GM23248 (cell line): ENCODE results near the gene LRMDA. TPM values are rescaled to one million over a fixed set of nuclear protein-coding genes. Genes with fewer than 3 reads are reported as not detected.

Experiments used
- DNase-seq: peaks from one replicate; pipeline ENCODE4 v3.0.0-alpha.2; 2015
- H2AFZ ChIP-seq: fragments of 200-600 bp; sonication (generic); 2 replicates; pipeline ENCODE4 v1.6.1; 2016; ENCODE audit warnings: antibody characterized with exemption
- H3F3A ChIP-seq: fragments of 200-600 bp; sonication (generic); 2 replicates; pipeline ENCODE4 v1.6.1; 2016; ENCODE audit warnings: mild to moderate bottlenecking, antibody characterized with exemption, mixed run types; ENCODE audit not compliant: insufficient read depth
- H3K27ac ChIP-seq: fragments of 200-600 bp; sonication (generic); 2 replicates; pipeline ENCODE4 v1.5.1; 2016; ENCODE audit warnings: mild to moderate bottlenecking
- H3K27me3 ChIP-seq: fragments of 200-600 bp; sonication (generic); replicated peaks from 2 replicates; pipeline ENCODE4 v1.6.1; 2016; ENCODE audit warnings: mild to moderate bottlenecking; ENCODE audit not compliant: insufficient read depth
- H3K36me3 ChIP-seq: fragments of 200-600 bp; sonication (generic); 2 replicates; pipeline ENCODE4 v1.6.1; 2016; ENCODE audit warnings: low read depth, mild to moderate bottlenecking
- H3K4me1 ChIP-seq: fragments of 200-600 bp; sonication (generic); 2 replicates; pipeline ENCODE4 v1.6.1; 2016; ENCODE audit warnings: mild to moderate bottlenecking; ENCODE audit not compliant: insufficient read depth
- H3K4me2 ChIP-seq: fragments of 200-600 bp; sonication (generic); one replicate; pipeline ENCODE4 v1.6.1; 2016; ENCODE audit warnings: mild to moderate bottlenecking; ENCODE audit not compliant: unreplicated experiment
- H3K4me3 ChIP-seq: fragments of 200-600 bp; sonication (generic); 2 replicates; pipeline ENCODE4 v1.5.1; 2016; ENCODE audit warnings: mild to moderate bottlenecking
- H3K79me2 ChIP-seq: fragments of 200-600 bp; sonication (generic); 2 replicates; pipeline ENCODE4 v1.6.1; 2016; ENCODE audit warnings: mild to moderate bottlenecking; ENCODE audit not compliant: insufficient read depth
- H3K9ac ChIP-seq: fragments of 200-600 bp; sonication (generic); 2 replicates; pipeline ENCODE4 v1.6.1; 2016; ENCODE audit warnings: mild to moderate bottlenecking
- H3K9me2 ChIP-seq: fragments of 200-600 bp; sonication (generic); 2 replicates; pipeline ENCODE4 v1.6.1; 2016; ENCODE audit warnings: mixed run types, mild to moderate bottlenecking, moderate library complexity; ENCODE audit not compliant: insufficient read depth
- H3K9me3 ChIP-seq: fragments of 200-600 bp; sonication (generic); one replicate; pipeline ENCODE4 v1.6.1; 2017; ENCODE audit warnings: low read depth
- H4K20me1 ChIP-seq: fragments of 200-600 bp; sonication (generic); 2 replicates; pipeline ENCODE4 v1.6.0; 2016; ENCODE audit not compliant: insufficient read depth
- EZH2 ChIP-seq: fragments of 200-600 bp; sonication (generic); IDR thresholded peaks from 2 replicates; pipeline ENCODE4 v1.6.1; 2018; ENCODE audit warnings: antibody characterized with exemption, mild to moderate bottlenecking; ENCODE audit not compliant: insufficient read depth, poor library complexity, severe bottlenecking
- EZH2phosphoT487 ChIP-seq: fragments of 200-600 bp; sonication (generic); IDR thresholded peaks from 2 replicates; pipeline ENCODE4 v1.6.1; 2018; ENCODE audit warnings: antibody characterized with exemption, moderate library complexity, mild to moderate bottlenecking, low read depth; ENCODE audit not compliant: insufficient read depth
- WGBS, 2 experiments: methylation state at CpG; one replicate each; pipeline ENCODE4 v1.1.6; 2015 to 2017; ENCODE audit warnings: low lambda C conversion rate in 2 of 2, low coverage in 1 of 2; ENCODE audit errors: missing lambda C conversion rate in 2 of 2; 5-methylcytosine and 5-hydroxymethylcytosine counted together
- in situ Hi-C: fragments of 300-500 bp; cut with MboI; formaldehyde crosslinking; loops from 2 replicates; pipeline ENCODE4 v1.15.0; 2020
- polyA plus RNA-seq: library from polyadenylated mRNA; unstranded; fragments of >200 nt; fragmentation: Nextera tagmentation; extraction: Ambion mirVana; gene quantifications from 2 replicates; pipeline ENCODE4 v1.2.1, GENCODE V29; 2016
- total RNA-seq: library from RNA; depleted of rRNA; stranded (reverse); fragments of >200 nt; shearing (Covaris generic); gene quantifications from 2 replicates; pipeline ENCODE4 v1.2.3, GENCODE V29; 2014

Gene LRMDA
- total and polyA plus RNA-seq, 2 experiments from 2014 or later, result 2.6 TPM; not detected in 1

DNA sequence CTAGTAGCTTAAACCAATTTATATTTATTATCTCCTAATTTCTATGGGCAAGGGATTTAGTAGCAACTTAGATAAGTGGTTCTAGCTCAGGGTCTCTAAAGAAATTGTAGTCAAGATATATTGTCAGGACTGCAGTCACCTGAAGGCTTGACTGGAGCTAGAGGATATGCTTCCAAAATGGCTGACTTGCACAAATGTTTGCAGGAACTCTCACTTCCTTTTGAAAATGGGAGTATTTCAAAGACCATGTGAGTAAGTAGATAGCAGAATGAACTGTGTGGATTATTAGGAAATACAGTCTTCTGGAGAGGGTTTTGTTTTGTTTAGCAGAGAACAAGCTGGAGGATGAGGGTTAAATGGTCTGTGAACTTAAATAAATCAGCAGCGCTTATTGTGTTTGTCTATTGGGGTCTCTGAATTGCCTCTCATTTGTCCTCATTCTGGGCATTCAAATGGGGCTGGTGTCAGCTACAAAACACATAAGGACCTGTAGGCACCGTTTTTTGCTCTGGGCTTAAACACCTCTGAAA is 524.6 kb downstream of the LRMDA start:
- no peaks in the 10 kb centered on the region for H4K20me1 ChIP-seq
- H2AFZ ChIP-seq, result 0 out of 2 replicates have a peak overlapping the region, but pooled peaks have one; percentile 3
- H3K27ac ChIP-seq, result no peak overlapping the region
- TF ChIP-seq EZH2phosphoT487 (no peak), EZH2 (no peak)
- no peaks in the 10 kb centered on the region for H3K79me2 ChIP-seq
- 96% methylated on average over 2 of the region's 2 CpGs for WGBS, 2 experiments
- no peak overlapping the region for H3K4me3 ChIP-seq
- no peak overlapping the region for H3K9ac ChIP-seq
- H3K9me3 ChIP-seq, result no peaks in the 10 kb centered on the region
- in situ Hi-C loops, result no loop called here
- no peaks in the 10 kb centered on the region; the same call in 1 of the 2 replicates for H3K27me3 ChIP-seq
- DNase-seq, result no peak
- no peak overlapping the region for H3K4me2 ChIP-seq
- H3K36me3 ChIP-seq, result no peaks in the 10 kb centered on the region
- 0 out of 2 replicates have a peak, but pooled peaks cover 6% of the 10 kb centered on the region for H3F3A ChIP-seq
- H3K4me1 ChIP-seq, result peaks cover 6% of the 10 kb centered on the region
- H3K9me2 ChIP-seq, result no peaks in the 10 kb centered on the region

DNA sequence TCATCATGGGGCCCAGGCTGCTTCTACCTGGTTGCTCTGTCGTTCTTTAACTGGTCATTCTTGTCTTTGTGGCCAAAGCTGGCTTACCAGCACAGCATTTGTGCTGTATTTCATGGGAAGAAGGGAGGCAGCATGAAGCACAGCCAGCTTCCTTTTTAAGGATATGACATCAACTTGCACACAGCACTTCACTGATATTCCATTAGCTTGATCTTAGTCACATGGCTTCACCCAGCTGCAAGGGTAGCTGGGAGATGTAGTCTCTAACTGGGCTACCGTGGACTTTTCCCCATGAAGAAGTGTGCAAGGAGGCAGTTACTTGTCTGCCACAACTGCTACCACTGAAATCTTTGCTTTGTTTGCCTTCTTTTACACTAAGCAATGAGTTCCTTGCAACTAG is 525.2 kb downstream of the LRMDA start:
- Histone ChIP-seq H3K4me2 (no peak overlapping the region), H2AFZ (no peak overlapping the region)

DNA sequence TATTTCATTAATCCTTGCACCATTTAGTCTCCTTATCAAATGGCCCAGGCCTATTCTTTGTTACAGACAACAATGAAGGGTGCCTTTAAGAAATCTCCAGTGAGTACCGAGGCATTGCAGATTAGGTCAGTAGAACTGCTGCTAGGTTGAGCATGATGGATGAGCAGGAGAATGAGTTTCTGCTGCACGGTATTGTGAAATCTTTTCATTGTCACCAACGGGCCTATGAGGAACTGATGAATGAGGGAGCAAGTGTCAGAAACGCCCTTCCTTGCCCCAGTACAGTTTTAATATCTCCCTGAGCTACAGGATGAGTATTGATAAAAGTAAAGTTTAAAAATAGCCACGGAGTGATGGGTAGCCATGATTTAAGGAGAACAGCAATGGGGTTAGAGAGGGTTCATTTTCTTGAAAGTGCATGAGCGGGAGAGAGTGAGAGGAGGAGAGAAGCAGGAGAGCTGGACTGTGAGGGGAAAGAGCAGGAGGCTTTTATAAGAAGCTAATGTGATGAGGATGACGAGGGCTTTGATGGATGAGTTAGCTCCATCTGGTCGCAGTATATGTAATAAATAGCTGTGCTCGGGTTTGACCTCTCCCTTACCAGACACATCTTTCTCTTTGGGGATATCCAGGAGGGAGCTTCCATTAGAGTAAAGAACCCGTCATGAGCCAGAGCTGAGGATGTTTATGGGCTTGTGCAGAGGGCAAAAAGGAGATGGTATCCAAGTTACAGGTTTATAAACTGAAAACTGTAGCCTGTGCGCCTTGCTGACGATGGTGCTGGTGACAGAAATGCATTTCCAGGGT is 526.1 kb downstream of the LRMDA start:
- no peak for DNase-seq
- Histone ChIP-seq H2AFZ (no peak overlapping the region), H3K4me2 (no peak overlapping the region), H3K4me3 (no peak overlapping the region), H3K79me2 (no peaks in the 10 kb centered on the region), H3K9me3 (no peaks in the 10 kb centered on the region), H3K36me3 (no peaks in the 10 kb centered on the region), H3K9ac (no peak overlapping the region), H3K9me2 (no peaks in the 10 kb centered on the region), H3K4me1 (peaks cover 6% of the 10 kb centered on the region), H3F3A (0 out of 2 replicates have a peak, but pooled peaks cover 6% of the 10 kb centered on the region), H4K20me1 (no peaks in the 10 kb centered on the region), H3K27me3 (no peaks in the 10 kb centered on the region), H3K27ac (no peak overlapping the region)
- in situ Hi-C loops, result no loop called here
- TF ChIP-seq EZH2, result no peak
- no peak for TF ChIP-seq EZH2phosphoT487
- WGBS, 2 experiments, result 78 to 82% methylated on average over 12 of the region's 12 CpGs

More for the DNA sequence above, 525.2 kb downstream of the LRMDA start:
- no peaks in the 10 kb centered on the region for H3K27me3 ChIP-seq
- H3K9me2 ChIP-seq, result no peaks in the 10 kb centered on the region
- no peak for TF ChIP-seq EZH2phosphoT487
- no peak for TF ChIP-seq EZH2
- H3F3A ChIP-seq, result 0 out of 2 replicates have a peak, but pooled peaks cover 6% of the 10 kb centered on the region
- in situ Hi-C loops, result no loop called here
- H3K4me1 ChIP-seq, result peaks cover 6% of the 10 kb centered on the region
- H3K36me3 ChIP-seq, result no peaks in the 10 kb centered on the region
- 83 to 92% methylated on average over 2 of the region's 2 CpGs for WGBS, 2 experiments
- no peak overlapping the region for H3K4me3 ChIP-seq
- H3K79me2 ChIP-seq, result no peaks in the 10 kb centered on the region
- no peaks in the 10 kb centered on the region for H4K20me1 ChIP-seq
- H3K9me3 ChIP-seq, result no peaks in the 10 kb centered on the region
- DNase-seq, result peak; percentile 33
- no peak overlapping the region for H3K27ac ChIP-seq
- H3K9ac ChIP-seq, result no peak overlapping the region

DNA sequence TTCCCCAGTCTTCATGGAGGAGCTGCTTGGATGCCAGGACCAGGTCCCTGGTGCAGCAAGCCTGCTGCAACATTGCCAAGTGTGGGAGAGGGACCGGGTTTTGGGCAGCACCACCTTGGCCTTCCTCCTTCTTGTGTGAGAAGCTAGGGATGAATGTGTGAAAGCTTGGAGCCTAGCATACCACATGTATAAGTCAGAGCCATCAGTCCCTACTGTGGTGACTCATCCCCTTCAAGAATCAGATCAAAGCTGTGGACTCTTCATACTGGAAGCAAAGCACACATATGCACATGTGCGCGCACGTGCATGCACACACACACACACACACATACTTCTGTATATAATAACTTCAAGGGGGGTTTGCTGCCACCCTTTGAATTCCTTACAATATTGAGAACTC is 527.8 kb downstream of the LRMDA start:
- no peak overlapping the region for H3K9ac ChIP-seq
- H3K9me3 ChIP-seq, result no peaks in the 10 kb centered on the region
- peak overlapping the region; percentile 36; the same call in 1 of the 2 replicates for H2AFZ ChIP-seq
- H3K9me2 ChIP-seq, result no peaks in the 10 kb centered on the region
- H3K4me2 ChIP-seq, result peak overlapping the region; percentile 39
- no peak overlapping the region for H3K27ac ChIP-seq
- WGBS, 2 experiments, result 51 to 56% methylated on average over 4 of the region's 4 CpGs
- no peaks in the 10 kb centered on the region for H3K79me2 ChIP-seq
- no peak for TF ChIP-seq EZH2phosphoT487
- no peak for TF ChIP-seq EZH2
- H4K20me1 ChIP-seq, result no peaks in the 10 kb centered on the region
- no peaks in the 10 kb centered on the region for H3K27me3 ChIP-seq
- peak; percentile 94 for DNase-seq
- H3K36me3 ChIP-seq, result no peaks in the 10 kb centered on the region
- in situ Hi-C loops, result no loop called here
- H3K4me3 ChIP-seq, result no peak overlapping the region
- H3K4me1 ChIP-seq, result peaks cover 6% of the 10 kb centered on the region
- 0 out of 2 replicates have a peak, but pooled peaks cover 6% of the 10 kb centered on the region for H3F3A ChIP-seq
